Upper lobe of left lung (tissue), 4 donors: ENCODE measurements around the gene MESP2.

Experiments used
- CTCF ChIP-seq, 6 experiments: fragments of 450-650 bp in 4 of 6; fragments of 200-600 bp in 2 of 6; sonication (generic) in 2 of 6; IDR thresholded peaks; one replicate each; pipeline ENCODE4 v1.5.1; 2016 to 2019; ENCODE audit warnings: antibody characterized with exemption in 6 of 6
- POLR2AphosphoS5 ChIP-seq, 2 donors: sonication (generic); formaldehyde crosslinking; IDR thresholded peaks; one replicate each; pipeline ENCODE4 v1.5.1; 2017; ENCODE audit warnings: antibody characterized with exemption in 2 of 2

DNA sequence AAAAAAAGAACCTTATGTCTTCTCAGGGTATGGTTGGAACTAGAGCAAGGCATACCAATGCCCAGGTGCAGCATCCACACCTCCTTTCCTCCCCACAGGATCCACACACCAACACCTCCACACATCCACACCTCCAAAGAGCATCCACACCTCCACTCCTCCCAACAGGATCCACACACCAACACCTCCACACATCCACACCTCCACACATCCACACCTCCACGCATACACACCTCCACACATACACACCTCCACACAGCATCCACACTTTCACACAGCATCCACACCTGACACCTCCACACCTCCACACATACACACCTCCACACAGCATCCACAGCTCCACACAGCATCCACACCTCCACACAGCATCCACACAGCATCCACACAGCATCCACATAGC lies 30.4 kb upstream of the MESP2 start:
- TF ChIP-seq CTCF (IDR thresholded peaks at IDR 0.05) (no peak), POLR2AphosphoS5 (IDR thresholded peaks at IDR 0.05) (no peak)
